ENCODE data around the gene HLA-B.

- TF ChIP-seq CTCF (IDR thresholded peaks at IDR 0.05) (no peak), SMAD3 (CRISPR knock-in tag; IDR thresholded peaks at IDR 0.05; ENCODE audit: borderline replicate concordance) (no peak), TEAD4 (CRISPR knock-in tag; IDR thresholded peaks at IDR 0.05) (no peak), MAX (CRISPR knock-in tag; IDR thresholded peaks at IDR 0.05) (no peak), USF2 (CRISPR knock-in tag; IDR thresholded peaks at IDR 0.05) (no peak), TP53 (CRISPR knock-in tag; IDR thresholded peaks at IDR 0.05) (no peak), CREM (CRISPR knock-in tag; IDR thresholded peaks at IDR 0.05) (no peak), GABPB1 (CRISPR knock-in tag; IDR thresholded peaks at IDR 0.05) (no peak), ELF4 (CRISPR knock-in tag; IDR thresholded peaks at IDR 0.05; ENCODE audit: low read depth) (no peak), FOXJ3 (CRISPR knock-in tag; IDR thresholded peaks at IDR 0.05; ENCODE audit: borderline replicate concordance) (no peak), ZBTB43 (CRISPR knock-in tag; IDR thresholded peaks at IDR 0.05) (no peak)
These were observed 51.2 kb downstream of the HLA-B start for GRCh38 chr6:31305703-31306219.
